ENCODE data around the gene ENTPD7.

The ENTPD7 gene

DNA sequence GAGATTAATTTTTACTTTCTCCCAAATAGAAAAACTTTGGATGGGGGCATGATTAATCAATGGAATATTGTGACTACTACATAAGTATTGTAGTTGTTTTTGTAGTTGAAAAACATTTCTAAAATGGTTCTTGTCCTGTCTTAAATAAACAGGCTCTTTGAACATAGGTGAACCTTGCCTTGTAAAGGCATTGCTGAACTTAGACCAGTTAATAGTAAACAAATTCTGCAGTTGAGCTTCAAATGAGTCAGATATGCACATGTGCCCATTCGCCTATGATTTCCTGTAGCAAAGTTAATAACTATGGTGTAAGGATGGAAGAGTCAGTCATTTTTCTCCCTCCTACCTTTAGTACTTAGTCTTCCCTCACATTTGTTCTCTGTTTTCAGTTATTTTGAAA, 95.4 kb downstream of the ENTPD7 start:
- Histone ChIP-seq H3K4me1 (ENCODE audit: low read depth, poor library complexity, severe bottlenecking) (no peaks in the 10 kb centered on the region), H4K20me1 (ENCODE audit: insufficient read depth) (no peaks in the 10 kb centered on the region), H2AFZ (ENCODE audit: low read depth) (no peak overlapping the region), H3K27me3 (ENCODE audit: insufficient read depth, low read depth) (no peaks in the 10 kb centered on the region), H3K9ac (no peak overlapping the region), H3K79me2 (ENCODE audit: insufficient read depth, low read depth) (no peaks in the 10 kb centered on the region), H3K4me2 (no peak overlapping the region), H3K36me3 (ENCODE audit: insufficient read depth) (no peaks in the 10 kb centered on the region), H3K4me3 (IDR thresholded peaks at IDR 0.05; ENCODE audit: insufficient read depth, low read depth, low read length) (no peak overlapping the region), H3K27ac (no peak overlapping the region)
- TF ChIP-seq, protein P1, sequence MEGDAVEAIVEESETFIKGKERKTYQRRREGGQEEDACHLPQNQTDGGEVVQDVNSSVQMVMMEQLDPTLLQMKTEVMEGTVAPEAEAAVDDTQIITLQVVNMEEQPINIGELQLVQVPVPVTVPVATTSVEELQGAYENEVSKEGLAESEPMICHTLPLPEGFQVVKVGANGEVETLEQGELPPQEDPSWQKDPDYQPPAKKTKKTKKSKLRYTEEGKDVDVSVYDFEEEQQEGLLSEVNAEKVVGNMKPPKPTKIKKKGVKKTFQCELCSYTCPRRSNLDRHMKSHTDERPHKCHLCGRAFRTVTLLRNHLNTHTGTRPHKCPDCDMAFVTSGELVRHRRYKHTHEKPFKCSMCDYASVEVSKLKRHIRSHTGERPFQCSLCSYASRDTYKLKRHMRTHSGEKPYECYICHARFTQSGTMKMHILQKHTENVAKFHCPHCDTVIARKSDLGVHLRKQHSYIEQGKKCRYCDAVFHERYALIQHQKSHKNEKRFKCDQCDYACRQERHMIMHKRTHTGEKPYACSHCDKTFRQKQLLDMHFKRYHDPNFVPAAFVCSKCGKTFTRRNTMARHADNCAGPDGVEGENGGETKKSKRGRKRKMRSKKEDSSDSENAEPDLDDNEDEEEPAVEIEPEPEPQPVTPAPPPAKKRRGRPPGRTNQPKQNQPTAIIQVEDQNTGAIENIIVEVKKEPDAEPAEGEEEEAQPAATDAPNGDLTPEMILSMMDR (conservative IDR thresholded peaks at IDR 0.05; ENCODE audit: low read depth, low read length), result no peak
